ENCODE measurements around the gene RPL7A.
"Not testable (repeated sequence)": the region's sequence is repeated elsewhere in the genome, so short reads cannot be mapped to it uniquely, and the experiment has no call there.

Gene RPL7A

GRCh38 chr9:133370685-133371084 is 22.7 kb downstream of the RPL7A start:
- no peak for DNase-seq

GRCh38 chr9:133371261-133371711 is 23.3 kb downstream of the RPL7A start:
- no peak for DNase-seq

- DNase-seq: no peak
These were observed 24.1 kb downstream of the RPL7A start for GRCh38 chr9:133372144-133372543.

GRCh38 chr9:133374612-133375115 is 26.6 kb downstream of the RPL7A start:
- DNase-seq: no peak

GRCh38 chr9:133375116-133375723 is 27.2 kb downstream of the RPL7A start:
- no peak for DNase-seq

GRCh38 chr9:133375724-133376654 is 28.0 kb downstream of the RPL7A start, which contains the start of the genes STKLD1 and SURF4:
STKLD1 (plus strand) TSS chr9:133376366; CDS start chr9:133376474, 108 bp downstream.
SURF4 (minus strand) TSS chr9:133376060; CDS start chr9:133375969, 91 bp downstream.
- peak; percentile 92 for DNase-seq

GRCh38 chr9:133377280-133377679 is 29.3 kb downstream of the RPL7A start:
- DNase-seq: not testable (repeated sequence)

- DNase-seq: peak; percentile 13
These were observed 29.8 kb downstream of the RPL7A start for GRCh38 chr9:133377721-133378216.

- DNase-seq: no peak
These were observed 30.5 kb downstream of the RPL7A start for GRCh38 chr9:133378408-133378962.

- DNase-seq: no peak
These were observed 31.4 kb downstream of the RPL7A start for GRCh38 chr9:133379153-133380086.

- no peak for DNase-seq
These were observed 32.7 kb downstream of the RPL7A start for GRCh38 chr9:133380734-133381133.

- DNase-seq: no peak
These were observed 34.6 kb downstream of the RPL7A start for GRCh38 chr9:133382507-133383141.

- DNase-seq: no peak
These were observed 35.4 kb downstream of the RPL7A start for GRCh38 chr9:133383438-133383837.

- no peak for DNase-seq
These were observed 36.8 kb downstream of the RPL7A start for GRCh38 chr9:133384736-133385321.

- no peak for DNase-seq
These were observed 37.4 kb downstream of the RPL7A start for GRCh38 chr9:133385452-133385851.

GRCh38 chr9:133386338-133386737 is 38.3 kb downstream of the RPL7A start:
- DNase-seq: no peak

GRCh38 chr9:133387680-133388079 is 39.7 kb downstream of the RPL7A start:
- peak; percentile 62 for DNase-seq

- no peak for DNase-seq
These were observed 41.1 kb downstream of the RPL7A start for GRCh38 chr9:133389025-133389557.

GRCh38 chr9:133389562-133389961 is 41.5 kb downstream of the RPL7A start:
- DNase-seq: no peak

- no peak for DNase-seq
These were observed 42.7 kb downstream of the RPL7A start for GRCh38 chr9:133390713-133391112.

GRCh38 chr9:133391449-133391848 is 43.4 kb downstream of the RPL7A start:
- DNase-seq: not testable (repeated sequence)

All from DMS153 (cell line).